Mesenchymal stem cell (in vitro differentiated cells and primary cell): ENCODE results near the gene DNAJB14.

Experiments used
- DNase-seq: peaks from one replicate; pipeline ENCODE4 v3.0.0-alpha.2; 2013
- H2AFZ ChIP-seq: one replicate; pipeline ENCODE4 v1.6.1; 2013; ENCODE audit warnings: low read depth, mild to moderate bottlenecking, control low read depth, inconsistent platforms, low read length, moderate library complexity
- H2AK5ac ChIP-seq: 2 replicates; pipeline ENCODE4 v1.6.1; 2013; ENCODE audit warnings: low read length, moderate library complexity, mild to moderate bottlenecking, inconsistent platforms; ENCODE audit not compliant: severe bottlenecking
- H2BK120ac ChIP-seq: one replicate; pipeline ENCODE4 v1.6.1; 2013; ENCODE audit warnings: low read depth, mild to moderate bottlenecking, inconsistent platforms, low read length, moderate library complexity
- H2BK12ac ChIP-seq, 2 experiments: one replicate each; pipeline ENCODE4 v1.6.1; 2013; ENCODE audit warnings: inconsistent platforms in 2 of 2, low read length in 2 of 2, mild to moderate bottlenecking in 2 of 2, moderate library complexity in 2 of 2, control low read depth in 1 of 2
- H2BK15ac ChIP-seq: one replicate; pipeline ENCODE4 v1.6.1; 2013; ENCODE audit warnings: mild to moderate bottlenecking, low read depth, inconsistent platforms; ENCODE audit not compliant: poor library complexity, severe bottlenecking
- H2BK5ac ChIP-seq: 2 replicates; pipeline ENCODE4 v1.6.1; 2013; ENCODE audit warnings: low read depth, mild to moderate bottlenecking, low read length, control low read depth, inconsistent platforms; ENCODE audit not compliant: poor library complexity, severe bottlenecking
- H3K14ac ChIP-seq, 2 experiments: one replicate each; pipeline ENCODE4 v1.6.1; 2013; ENCODE audit warnings: inconsistent platforms in 2 of 2, low read length in 2 of 2, control low read depth in 1 of 2, mild to moderate bottlenecking in 1 of 2, moderate library complexity in 1 of 2
- H3K18ac ChIP-seq, 2 experiments: one replicate each; pipeline ENCODE4 v1.6.1; 2013; ENCODE audit warnings: inconsistent platforms in 2 of 2, low read length in 2 of 2, control low read depth in 1 of 2, low read depth in 1 of 2, mild to moderate bottlenecking in 1 of 2
- H3K23ac ChIP-seq, 2 experiments: one replicate each; pipeline ENCODE4 v1.6.1; 2013; ENCODE audit warnings: inconsistent platforms in 2 of 2, low read length in 2 of 2, mild to moderate bottlenecking in 2 of 2, moderate library complexity in 2 of 2, control low read depth in 1 of 2
- H3K27ac ChIP-seq: 2 replicates; pipeline ENCODE4 v1.5.1; 2013; ENCODE audit warnings: mild to moderate bottlenecking, moderate library complexity, low read length, control low read depth, inconsistent platforms; ENCODE audit not compliant: poor library complexity, severe bottlenecking
- H3K27me3 ChIP-seq, 2 experiments: 2 replicates each; pipeline versions ENCODE4 v1.6.1 to v1.7.0; 2013; ENCODE audit warnings: low read length in 2 of 2, mild to moderate bottlenecking in 2 of 2, moderate library complexity in 2 of 2, control low read depth in 1 of 2, inconsistent platforms in 1 of 2; ENCODE audit not compliant: control insufficient read depth in 1 of 2, insufficient read depth in 1 of 2
- H3K36me3 ChIP-seq, 2 experiments: 2 replicates each; pipeline versions ENCODE4 v1.6.1 to v1.7.0; 2013; ENCODE audit warnings: low read length in 2 of 2, control low read depth in 1 of 2, inconsistent platforms in 1 of 2, low read depth in 1 of 2, mild to moderate bottlenecking in 1 of 2; ENCODE audit not compliant: insufficient read depth in 2 of 2, control insufficient read depth in 1 of 2
- H3K4ac ChIP-seq, 2 experiments: one replicate each; pipeline ENCODE4 v1.6.1; 2013; ENCODE audit warnings: inconsistent platforms in 2 of 2, low read length in 2 of 2, mild to moderate bottlenecking in 2 of 2, moderate library complexity in 2 of 2, control low read depth in 1 of 2, low read depth in 1 of 2
- H3K4me1 ChIP-seq: 2 replicates; pipeline ENCODE4 v1.6.1; 2013; ENCODE audit warnings: low read depth, low read length, control low read depth; ENCODE audit not compliant: control insufficient read depth, insufficient read depth
- H3K4me2 ChIP-seq: 2 replicates; pipeline ENCODE4 v1.6.1; 2013; ENCODE audit warnings: low read length, mild to moderate bottlenecking, inconsistent platforms; ENCODE audit not compliant: poor library complexity, severe bottlenecking
- H3K4me3 ChIP-seq, 2 experiments: 2 replicates each; pipeline versions ENCODE4 v1.5.1 to v1.7.0; 2013; ENCODE audit warnings: low read length in 2 of 2, mild to moderate bottlenecking in 2 of 2, control low read depth in 1 of 2, low read depth in 1 of 2; ENCODE audit not compliant: insufficient read depth in 1 of 2
- H3K79me1 ChIP-seq: replicated peaks from 2 replicates; pipeline ENCODE4 v1.6.1; 2013; ENCODE audit warnings: mild to moderate bottlenecking, control low read depth, low read length, inconsistent platforms; ENCODE audit not compliant: poor library complexity, severe bottlenecking
- H3K9ac ChIP-seq: 2 replicates; pipeline ENCODE4 v1.7.0; 2013; ENCODE audit warnings: mild to moderate bottlenecking, low read length, moderate library complexity
- H3K9me3 ChIP-seq: 2 replicates; pipeline ENCODE4 v1.7.0; 2013; ENCODE audit warnings: mild to moderate bottlenecking, low read length; ENCODE audit not compliant: control insufficient read depth
- H4K8ac ChIP-seq: one replicate; pipeline ENCODE4 v1.6.1; 2013; ENCODE audit warnings: inconsistent platforms, mild to moderate bottlenecking, low read length, moderate library complexity
- H4K91ac ChIP-seq: one replicate; pipeline ENCODE4 v1.6.1; 2013; ENCODE audit warnings: mild to moderate bottlenecking, low read length, inconsistent platforms
- WGBS: methylation state at CpG from one replicate; pipeline ENCODE4 v1.1.7; 2013; ENCODE audit warnings: mixed read lengths; 5-methylcytosine and 5-hydroxymethylcytosine counted together

The DNAJB14 gene

GRCh38 chr4:99943904-99944437 lies 2.4 kb downstream of the DNAJB14 start:
- no CpG with 5 or more reads among the region's 2 CpGs for WGBS
- Histone ChIP-seq H2BK120ac (no peak overlapping the region), H2AK5ac (no peak overlapping the region), H3K18ac (no peak overlapping the region), H3K14ac (no peak overlapping the region), H3K4ac (no peak overlapping the region), H2AFZ (no peak overlapping the region), H3K4me1 (peaks cover 4% of the 10 kb centered on the region), H3K23ac (no peak overlapping the region), H4K91ac (no peak overlapping the region), H2BK12ac (no peak overlapping the region), H4K8ac (no peak overlapping the region), H3K36me3 (peaks cover 2 to 20% of the 10 kb centered on the region in 2 experiments), H3K9me3 (no peaks in the 10 kb centered on the region), H3K27me3 (no peaks in the 10 kb centered on the region), H3K79me1 (no peaks in the 10 kb centered on the region), H3K9ac (no peak overlapping the region), H2BK5ac (no peak overlapping the region), H3K4me2 (no peak overlapping the region), H3K27ac (no peak overlapping the region), H3K4me3 (peak overlapping the region in 1 of 2 experiments; percentile 30), H2BK15ac (no peak overlapping the region)
- no peak for DNase-seq

DNA sequence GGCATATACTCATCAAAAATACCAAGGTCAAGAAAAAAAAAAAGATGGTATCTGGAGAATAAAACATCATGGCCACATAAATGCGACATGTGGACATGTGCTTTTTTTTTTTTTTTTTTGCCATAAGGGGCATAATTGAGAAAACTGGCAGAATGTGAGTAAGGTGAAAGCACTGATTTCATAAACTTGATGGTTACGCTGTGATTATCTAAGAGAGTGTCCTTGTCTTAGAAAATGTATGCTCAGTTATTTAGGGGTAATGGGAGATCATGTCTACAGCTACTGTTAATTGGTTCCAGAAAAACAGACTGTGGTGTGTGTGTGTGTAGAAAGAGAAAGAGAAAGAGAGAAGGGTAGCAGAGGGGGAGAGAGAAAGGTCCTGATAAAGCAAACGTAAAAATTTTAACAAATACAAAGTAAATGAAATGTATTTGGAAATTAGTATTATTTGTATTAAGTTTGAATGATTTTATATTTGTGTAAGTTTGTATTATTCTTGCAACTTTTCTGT lies 8.1 kb downstream of the DNAJB14 start:
- Histone ChIP-seq H3K9ac (no peak overlapping the region), H2AFZ (no peak overlapping the region), H2BK5ac (no peak overlapping the region), H3K27ac (no peak overlapping the region), H2BK15ac (no peak overlapping the region), H3K23ac (no peak overlapping the region), H3K18ac (no peak overlapping the region), H3K9me3 (peaks cover 37% of the 10 kb centered on the region), H3K4me2 (no peak overlapping the region), H3K4ac (no peak overlapping the region), H4K8ac (no peak overlapping the region), H4K91ac (no peak overlapping the region), H3K4me3 (no peak overlapping the region), H3K4me1 (no peaks in the 10 kb centered on the region), H2BK12ac (no peak overlapping the region), H3K79me1 (peaks cover 3% of the 10 kb centered on the region), H3K14ac (no peak overlapping the region), H3K36me3 (peaks cover 8 to 32% of the 10 kb centered on the region in 2 experiments), H2AK5ac (no peak overlapping the region), H2BK120ac (no peak overlapping the region), H3K27me3 (no peaks in the 10 kb centered on the region)
- no peak for DNase-seq
- WGBS = 96% methylated on average over 2 of the region's 3 CpGs

GRCh38 chr4:99934891-99935290 lies 11.5 kb downstream of the DNAJB14 start:
- peaks cover 44% of the 10 kb centered on the region for H3K9me3 ChIP-seq
- H2AK5ac ChIP-seq = no peak overlapping the region
- H3K27ac ChIP-seq = no peak overlapping the region
- H2BK15ac ChIP-seq = no peak overlapping the region
- H2AFZ ChIP-seq = no peak overlapping the region
- H3K14ac ChIP-seq = no peak overlapping the region
- DNase-seq = peak; percentile 26
- H2BK12ac ChIP-seq = no peak overlapping the region
- no peaks in the 10 kb centered on the region for H3K27me3 ChIP-seq
- H3K36me3 ChIP-seq = peaks cover 8 to 36% of the 10 kb centered on the region in 2 experiments
- H4K8ac ChIP-seq = no peak overlapping the region
- no peak overlapping the region for H3K23ac ChIP-seq
- H4K91ac ChIP-seq = no peak overlapping the region
- H3K4me1 ChIP-seq = no peaks in the 10 kb centered on the region
- H3K79me1 ChIP-seq = peaks cover 5% of the 10 kb centered on the region
- peak overlapping the region; percentile 66 for H2BK5ac ChIP-seq
- H3K4ac ChIP-seq = no peak overlapping the region
- no peak overlapping the region for H3K9ac ChIP-seq
- H2BK120ac ChIP-seq = no peak overlapping the region
- H3K4me3 ChIP-seq = peak overlapping the region in 1 of 2 experiments; percentile 4
- no peak overlapping the region for H3K4me2 ChIP-seq
- no peak overlapping the region for H3K18ac ChIP-seq

DNA sequence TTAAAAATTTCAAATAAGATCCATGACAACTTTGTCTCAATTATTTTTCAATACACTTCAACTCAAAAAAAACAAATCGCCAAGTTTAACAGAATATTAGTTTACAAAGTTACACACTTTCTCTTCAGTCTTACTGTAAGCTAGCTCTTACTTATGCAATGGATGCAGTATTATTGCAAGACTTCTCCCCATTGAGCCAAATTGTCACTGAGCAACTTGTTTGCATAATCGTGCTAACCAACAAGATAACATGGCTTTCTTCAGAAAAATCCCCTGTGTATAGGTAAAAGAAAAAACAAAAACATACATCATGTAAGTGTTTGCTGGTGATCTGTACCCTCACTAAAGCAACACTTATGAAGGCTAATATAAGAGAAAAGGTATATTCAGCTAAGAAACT lies 18.9 kb downstream of the DNAJB14 start:
- Histone ChIP-seq H2BK120ac (no peak overlapping the region), H3K23ac (no peak overlapping the region), H4K8ac (no peak overlapping the region), H3K18ac (no peak overlapping the region), H3K14ac (no peak overlapping the region), H2BK15ac (no peak overlapping the region), H3K9me3 (no peaks in the 10 kb centered on the region), H3K27ac (no peak overlapping the region), H2BK12ac (no peak overlapping the region), H3K4me2 (no peak overlapping the region), H3K9ac (no peak overlapping the region), H2AK5ac (no peak overlapping the region), H3K4me3 (no peak overlapping the region), H3K4me1 (no peaks in the 10 kb centered on the region), H4K91ac (no peak overlapping the region), H3K4ac (no peak overlapping the region), H3K36me3 (peaks cover 3 to 69% of the 10 kb centered on the region in 2 experiments), H2AFZ (no peak overlapping the region), H3K27me3 (no peaks in the 10 kb centered on the region), H3K79me1 (peaks cover 12% of the 10 kb centered on the region), H2BK5ac (no peak overlapping the region)
- 94% methylated on average over 1 of the region's 2 CpGs for WGBS
- no peak for DNase-seq
